Mesenchymal stem cell (in vitro differentiated cells and primary cell): ENCODE results near the gene RPL15.

Source experiments
- DNase-seq: peaks from one replicate; pipeline ENCODE4 v3.0.0-alpha.2; 2013
- H2AFZ ChIP-seq: one replicate; pipeline ENCODE4 v1.6.1; 2013; ENCODE audit warnings: low read depth, mild to moderate bottlenecking, control low read depth, inconsistent platforms, low read length, moderate library complexity
- H2AK5ac ChIP-seq: 2 replicates; pipeline ENCODE4 v1.6.1; 2013; ENCODE audit warnings: low read length, moderate library complexity, mild to moderate bottlenecking, inconsistent platforms; ENCODE audit not compliant: severe bottlenecking
- H2BK120ac ChIP-seq: one replicate; pipeline ENCODE4 v1.6.1; 2013; ENCODE audit warnings: low read depth, mild to moderate bottlenecking, inconsistent platforms, low read length, moderate library complexity
- H2BK12ac ChIP-seq, 2 experiments: one replicate each; pipeline ENCODE4 v1.6.1; 2013; ENCODE audit warnings: inconsistent platforms in 2 of 2, low read length in 2 of 2, mild to moderate bottlenecking in 2 of 2, moderate library complexity in 2 of 2, control low read depth in 1 of 2
- H2BK15ac ChIP-seq: one replicate; pipeline ENCODE4 v1.6.1; 2013; ENCODE audit warnings: mild to moderate bottlenecking, low read depth, inconsistent platforms; ENCODE audit not compliant: poor library complexity, severe bottlenecking
- H2BK5ac ChIP-seq: 2 replicates; pipeline ENCODE4 v1.6.1; 2013; ENCODE audit warnings: low read depth, mild to moderate bottlenecking, low read length, control low read depth, inconsistent platforms; ENCODE audit not compliant: poor library complexity, severe bottlenecking
- H3K14ac ChIP-seq, 2 experiments: one replicate each; pipeline ENCODE4 v1.6.1; 2013; ENCODE audit warnings: inconsistent platforms in 2 of 2, low read length in 2 of 2, control low read depth in 1 of 2, mild to moderate bottlenecking in 1 of 2, moderate library complexity in 1 of 2
- H3K18ac ChIP-seq, 2 experiments: one replicate each; pipeline ENCODE4 v1.6.1; 2013; ENCODE audit warnings: inconsistent platforms in 2 of 2, low read length in 2 of 2, control low read depth in 1 of 2, low read depth in 1 of 2, mild to moderate bottlenecking in 1 of 2
- H3K23ac ChIP-seq, 2 experiments: one replicate each; pipeline ENCODE4 v1.6.1; 2013; ENCODE audit warnings: inconsistent platforms in 2 of 2, low read length in 2 of 2, mild to moderate bottlenecking in 2 of 2, moderate library complexity in 2 of 2, control low read depth in 1 of 2
- H3K27ac ChIP-seq: 2 replicates; pipeline ENCODE4 v1.5.1; 2013; ENCODE audit warnings: mild to moderate bottlenecking, moderate library complexity, low read length, control low read depth, inconsistent platforms; ENCODE audit not compliant: poor library complexity, severe bottlenecking
- H3K27me3 ChIP-seq, 2 experiments: 2 replicates each; pipeline versions ENCODE4 v1.6.1 to v1.7.0; 2013; ENCODE audit warnings: low read length in 2 of 2, mild to moderate bottlenecking in 2 of 2, moderate library complexity in 2 of 2, control low read depth in 1 of 2, inconsistent platforms in 1 of 2; ENCODE audit not compliant: control insufficient read depth in 1 of 2, insufficient read depth in 1 of 2
- H3K36me3 ChIP-seq, 2 experiments: 2 replicates each; pipeline versions ENCODE4 v1.6.1 to v1.7.0; 2013; ENCODE audit warnings: low read length in 2 of 2, control low read depth in 1 of 2, inconsistent platforms in 1 of 2, low read depth in 1 of 2, mild to moderate bottlenecking in 1 of 2; ENCODE audit not compliant: insufficient read depth in 2 of 2, control insufficient read depth in 1 of 2
- H3K4ac ChIP-seq, 2 experiments: one replicate each; pipeline ENCODE4 v1.6.1; 2013; ENCODE audit warnings: inconsistent platforms in 2 of 2, low read length in 2 of 2, mild to moderate bottlenecking in 2 of 2, moderate library complexity in 2 of 2, control low read depth in 1 of 2, low read depth in 1 of 2
- H3K4me1 ChIP-seq: 2 replicates; pipeline ENCODE4 v1.6.1; 2013; ENCODE audit warnings: low read depth, low read length, control low read depth; ENCODE audit not compliant: control insufficient read depth, insufficient read depth
- H3K4me2 ChIP-seq: 2 replicates; pipeline ENCODE4 v1.6.1; 2013; ENCODE audit warnings: low read length, mild to moderate bottlenecking, inconsistent platforms; ENCODE audit not compliant: poor library complexity, severe bottlenecking
- H3K4me3 ChIP-seq, 2 experiments: 2 replicates each; pipeline versions ENCODE4 v1.5.1 to v1.7.0; 2013; ENCODE audit warnings: low read length in 2 of 2, mild to moderate bottlenecking in 2 of 2, control low read depth in 1 of 2, low read depth in 1 of 2; ENCODE audit not compliant: insufficient read depth in 1 of 2
- H3K79me1 ChIP-seq: replicated peaks from 2 replicates; pipeline ENCODE4 v1.6.1; 2013; ENCODE audit warnings: mild to moderate bottlenecking, control low read depth, low read length, inconsistent platforms; ENCODE audit not compliant: poor library complexity, severe bottlenecking
- H3K9ac ChIP-seq: 2 replicates; pipeline ENCODE4 v1.7.0; 2013; ENCODE audit warnings: mild to moderate bottlenecking, low read length, moderate library complexity
- H3K9me3 ChIP-seq: 2 replicates; pipeline ENCODE4 v1.7.0; 2013; ENCODE audit warnings: mild to moderate bottlenecking, low read length; ENCODE audit not compliant: control insufficient read depth
- H4K8ac ChIP-seq: one replicate; pipeline ENCODE4 v1.6.1; 2013; ENCODE audit warnings: inconsistent platforms, mild to moderate bottlenecking, low read length, moderate library complexity
- H4K91ac ChIP-seq: one replicate; pipeline ENCODE4 v1.6.1; 2013; ENCODE audit warnings: mild to moderate bottlenecking, low read length, inconsistent platforms
- WGBS: methylation state at CpG from one replicate; pipeline ENCODE4 v1.1.7; 2013; ENCODE audit warnings: mixed read lengths; 5-methylcytosine and 5-hydroxymethylcytosine counted together

The RPL15 gene

GRCh38 chr3:23950293-23950692, 33.4 kb downstream of the RPL15 start:
- H3K4me2 ChIP-seq = no peak overlapping the region
- peak overlapping the region in 1 of 2 experiments; percentile 41 for H3K4me3 ChIP-seq
- no peak overlapping the region for H3K14ac ChIP-seq
- no peak overlapping the region for H2BK120ac ChIP-seq
- H3K27ac ChIP-seq = no peak overlapping the region
- H3K9ac ChIP-seq = peak overlapping the region; percentile 17
- H4K91ac ChIP-seq = no peak overlapping the region
- no peak overlapping the region for H2AFZ ChIP-seq
- DNase-seq = peak; percentile 48
- H3K9me3 ChIP-seq = no peaks in the 10 kb centered on the region
- H2BK12ac ChIP-seq = no peak overlapping the region
- no peak overlapping the region for H2BK15ac ChIP-seq
- H3K27me3 ChIP-seq = no peaks in the 10 kb centered on the region
- no peak overlapping the region for H2BK5ac ChIP-seq
- H3K4ac ChIP-seq = no peak overlapping the region
- H4K8ac ChIP-seq = no peak overlapping the region
- no peak overlapping the region for H3K23ac ChIP-seq
- peaks cover 3% of the 10 kb centered on the region for H3K4me1 ChIP-seq
- peaks cover 20% of the 10 kb centered on the region for H3K79me1 ChIP-seq
- no peak overlapping the region for H2AK5ac ChIP-seq
- H3K36me3 ChIP-seq = peaks cover 0 to 10% of the 10 kb centered on the region in 2 experiments
- H3K18ac ChIP-seq = no peak overlapping the region

GRCh38 chr3:23952646-23953045, 35.7 kb downstream of the RPL15 start:
- Histone ChIP-seq H3K27ac (no peak overlapping the region), H2BK5ac (no peak overlapping the region), H2AK5ac (no peak overlapping the region), H2BK120ac (no peak overlapping the region), H4K8ac (no peak overlapping the region), H3K23ac (no peak overlapping the region), H2BK12ac (no peak overlapping the region), H3K4me1 (peaks cover 3% of the 10 kb centered on the region), H3K18ac (no peak overlapping the region), H2BK15ac (no peak overlapping the region), H3K14ac (no peak overlapping the region), H3K79me1 (peaks cover 20% of the 10 kb centered on the region), H3K9me3 (no peaks in the 10 kb centered on the region), H3K4me3 (no peak overlapping the region), H3K36me3 (peaks cover 0 to 25% of the 10 kb centered on the region in 2 experiments), H4K91ac (no peak overlapping the region), H3K9ac (no peak overlapping the region), H3K4ac (no peak overlapping the region), H3K27me3 (no peaks in the 10 kb centered on the region), H2AFZ (no peak overlapping the region), H3K4me2 (no peak overlapping the region)
- DNase-seq = no peak
- 100% methylated on average over 3 of the region's 4 CpGs for WGBS

GRCh38 chr3:23953523-23953922, 36.6 kb downstream of the RPL15 start:
- Histone ChIP-seq H3K4me3 (no peak overlapping the region), H4K8ac (no peak overlapping the region), H2BK12ac (no peak overlapping the region), H2BK5ac (no peak overlapping the region), H3K36me3 (peaks cover 0 to 30% of the 10 kb centered on the region in 2 experiments), H3K18ac (no peak overlapping the region), H4K91ac (no peak overlapping the region), H2BK120ac (no peak overlapping the region), H3K9ac (no peak overlapping the region), H3K23ac (no peak overlapping the region), H3K14ac (no peak overlapping the region), H3K79me1 (peaks cover 15% of the 10 kb centered on the region), H2AFZ (no peak overlapping the region), H3K4me2 (no peak overlapping the region), H3K27ac (no peak overlapping the region), H3K27me3 (no peaks in the 10 kb centered on the region), H2BK15ac (no peak overlapping the region), H3K4me1 (no peaks in the 10 kb centered on the region), H3K4ac (no peak overlapping the region), H3K9me3 (no peaks in the 10 kb centered on the region), H2AK5ac (no peak overlapping the region)
- no peak for DNase-seq
- WGBS = no CpG with 5 or more reads among the region's 1 CpG

GRCh38 chr3:23954144-23954543, 37.2 kb downstream of the RPL15 start:
- H3K36me3 ChIP-seq = peaks cover 0 to 30% of the 10 kb centered on the region in 2 experiments
- H3K18ac ChIP-seq = no peak overlapping the region
- no peaks in the 10 kb centered on the region for H3K9me3 ChIP-seq
- H3K4me1 ChIP-seq = no peaks in the 10 kb centered on the region
- no peak overlapping the region for H2BK5ac ChIP-seq
- no peak overlapping the region for H3K4ac ChIP-seq
- no peak overlapping the region for H4K8ac ChIP-seq
- H3K14ac ChIP-seq = no peak overlapping the region
- WGBS = 100% methylated on average over 1 of the region's 5 CpGs
- DNase-seq = no peak
- H3K23ac ChIP-seq = no peak overlapping the region
- H2BK12ac ChIP-seq = no peak overlapping the region
- no peak overlapping the region for H3K4me3 ChIP-seq
- no peak overlapping the region for H2AFZ ChIP-seq
- H3K27me3 ChIP-seq = no peaks in the 10 kb centered on the region
- no peak overlapping the region for H2BK120ac ChIP-seq
- no peak overlapping the region for H2AK5ac ChIP-seq
- H3K4me2 ChIP-seq = no peak overlapping the region
- H3K27ac ChIP-seq = no peak overlapping the region
- no peak overlapping the region for H3K9ac ChIP-seq
- peaks cover 13% of the 10 kb centered on the region for H3K79me1 ChIP-seq
- no peak overlapping the region for H4K91ac ChIP-seq
- H2BK15ac ChIP-seq = no peak overlapping the region
